Glomerular visceral epithelial cell (primary cell): ENCODE measurements around the gene CD93.

Source experiments
- DNase-seq: peaks from one replicate; pipeline ENCODE4 v3.0.0-alpha.2; 2016; ENCODE audit errors: extremely low spot score

Gene CD93

DNA sequence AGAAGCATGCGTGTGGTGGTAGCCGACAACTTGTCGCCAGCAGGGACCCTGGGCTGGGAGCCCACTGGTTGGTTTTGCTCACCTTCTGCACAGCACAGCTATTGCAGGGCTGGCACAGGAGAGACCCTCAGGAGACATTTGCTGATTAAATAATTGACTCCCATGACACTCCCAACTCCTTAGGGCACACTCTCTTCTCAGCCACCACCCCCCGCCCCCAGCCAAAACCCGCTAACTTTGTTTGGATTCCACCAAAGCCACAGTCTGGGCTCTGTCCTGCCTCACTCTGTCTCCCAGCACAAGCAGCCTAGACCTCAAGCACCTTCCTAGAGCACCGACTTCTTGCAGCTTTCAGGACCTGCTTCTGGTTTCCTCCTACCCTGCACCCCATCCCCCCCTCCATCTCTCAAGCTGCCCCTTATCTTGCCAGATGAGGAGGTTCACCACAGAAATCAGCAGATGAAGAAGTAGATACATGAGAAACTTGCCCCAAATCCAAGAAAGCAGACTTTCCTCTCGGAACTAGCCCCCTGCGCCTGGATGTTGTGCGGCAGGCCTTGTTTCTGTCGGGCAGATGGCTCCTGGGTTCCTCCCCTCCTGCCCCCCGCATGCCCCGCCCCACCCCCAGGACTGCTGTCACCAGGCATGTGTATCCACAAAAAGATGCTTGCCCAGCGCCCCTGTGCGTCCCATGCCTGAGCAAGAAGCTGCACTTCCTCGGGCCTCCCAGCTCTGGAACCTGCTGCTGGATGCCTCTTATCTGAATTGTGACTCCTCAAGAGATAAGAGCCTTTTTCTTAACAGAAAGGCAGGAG, 35.0 kb upstream of the CD93 start:
- no peak for DNase-seq

- no peak for DNase-seq
Measured at GRCh38 chr20:23120261-23120660, 34.1 kb upstream of the CD93 start.

DNA sequence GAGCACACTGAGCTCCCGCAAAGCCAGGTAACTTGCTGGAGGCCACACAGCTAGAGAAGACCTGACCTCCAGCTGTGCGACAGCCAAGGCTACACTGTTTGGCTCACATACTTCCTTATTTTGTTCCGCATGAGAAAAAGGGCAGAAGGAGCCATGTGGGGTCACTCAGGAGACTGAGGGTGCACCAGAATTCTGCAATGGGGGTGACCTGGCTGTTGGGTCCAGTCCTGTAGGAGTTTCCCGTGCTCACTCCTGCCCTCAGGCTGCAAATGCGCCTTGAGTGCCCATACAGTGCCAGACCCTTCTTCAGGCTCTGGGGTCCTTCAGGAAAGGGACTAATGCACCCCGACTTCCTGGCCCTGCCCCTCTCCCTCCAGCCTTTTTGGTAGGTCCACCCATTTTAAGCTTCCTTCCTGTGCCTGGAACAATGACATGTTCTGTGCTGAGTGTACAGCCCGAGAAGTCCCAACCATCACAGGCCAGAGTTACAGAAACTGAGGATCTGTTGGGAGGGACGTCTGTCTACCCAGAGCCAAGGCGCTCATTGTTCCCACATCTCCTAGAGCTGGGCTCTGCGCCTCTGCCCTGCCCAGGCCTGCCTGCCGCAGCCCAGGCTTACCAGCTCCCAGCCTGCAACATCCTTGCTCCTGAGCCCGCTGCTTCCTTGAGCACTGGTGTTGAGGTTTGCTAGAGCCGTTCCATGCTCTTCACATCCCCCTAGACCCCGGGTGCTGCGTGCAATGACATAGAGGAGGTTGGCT, 33.5 kb upstream of the CD93 start:
- DNase-seq = no peak

DNA sequence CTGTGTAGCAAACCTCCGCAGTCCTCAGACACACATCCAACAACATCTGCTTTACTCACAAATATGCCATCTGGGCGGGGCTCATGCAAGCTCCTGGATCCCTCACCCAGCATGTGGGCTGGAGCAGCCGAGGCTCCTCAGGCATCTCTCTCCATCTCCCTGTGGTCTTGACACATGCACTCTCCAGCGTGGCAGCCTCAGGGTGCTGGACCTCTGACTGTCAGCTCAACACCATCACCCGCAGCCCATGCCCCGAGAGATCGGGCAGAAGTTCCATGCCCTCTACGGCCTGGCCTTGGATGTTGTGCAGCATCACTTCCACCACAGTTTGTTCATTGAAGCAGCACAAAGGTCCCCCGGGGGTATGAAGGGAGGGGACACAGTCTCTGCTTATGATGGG, 32.6 kb upstream of the CD93 start:
- no peak for DNase-seq

DNA sequence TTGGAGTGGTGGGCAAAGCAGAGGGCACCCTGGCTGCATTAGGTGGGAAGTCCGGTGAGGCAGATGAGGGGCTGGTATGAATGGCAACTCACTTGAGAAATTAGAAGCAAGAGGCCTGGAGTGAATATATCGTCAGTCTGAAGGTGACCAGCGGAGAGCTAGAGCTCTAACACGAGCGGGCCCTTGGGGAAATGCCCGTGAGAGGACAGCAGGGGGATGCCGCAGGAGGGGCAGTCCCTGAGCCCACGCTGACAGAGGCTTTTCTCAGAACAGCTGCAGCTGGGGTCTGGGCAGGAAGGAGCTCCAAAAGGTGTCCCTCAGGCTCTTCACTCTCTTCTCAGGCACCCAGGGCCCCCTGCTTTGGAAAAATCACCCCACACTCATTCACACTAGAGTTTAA, 32.0 kb upstream of the CD93 start:
- DNase-seq = no peak

DNA sequence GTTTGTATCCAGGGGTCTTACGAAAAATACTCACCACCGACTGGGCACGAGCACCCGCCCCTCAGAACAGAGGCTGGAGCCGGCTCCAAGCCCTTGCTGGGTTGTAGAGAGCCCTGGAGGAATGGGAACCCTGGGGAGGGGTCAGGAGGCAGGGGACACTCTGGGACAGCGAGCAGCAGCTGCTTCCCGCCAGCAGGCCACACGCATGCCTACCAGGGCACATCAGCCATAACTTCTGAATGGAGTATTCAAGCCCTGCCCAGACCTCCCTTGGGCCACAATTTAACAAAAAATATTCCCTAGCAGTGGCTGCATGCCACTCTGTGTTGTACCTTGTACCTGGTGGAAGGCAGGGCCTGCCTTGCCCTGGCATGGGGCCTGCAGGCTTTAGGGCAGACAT, 31.6 kb upstream of the CD93 start:
- no peak for DNase-seq

DNA sequence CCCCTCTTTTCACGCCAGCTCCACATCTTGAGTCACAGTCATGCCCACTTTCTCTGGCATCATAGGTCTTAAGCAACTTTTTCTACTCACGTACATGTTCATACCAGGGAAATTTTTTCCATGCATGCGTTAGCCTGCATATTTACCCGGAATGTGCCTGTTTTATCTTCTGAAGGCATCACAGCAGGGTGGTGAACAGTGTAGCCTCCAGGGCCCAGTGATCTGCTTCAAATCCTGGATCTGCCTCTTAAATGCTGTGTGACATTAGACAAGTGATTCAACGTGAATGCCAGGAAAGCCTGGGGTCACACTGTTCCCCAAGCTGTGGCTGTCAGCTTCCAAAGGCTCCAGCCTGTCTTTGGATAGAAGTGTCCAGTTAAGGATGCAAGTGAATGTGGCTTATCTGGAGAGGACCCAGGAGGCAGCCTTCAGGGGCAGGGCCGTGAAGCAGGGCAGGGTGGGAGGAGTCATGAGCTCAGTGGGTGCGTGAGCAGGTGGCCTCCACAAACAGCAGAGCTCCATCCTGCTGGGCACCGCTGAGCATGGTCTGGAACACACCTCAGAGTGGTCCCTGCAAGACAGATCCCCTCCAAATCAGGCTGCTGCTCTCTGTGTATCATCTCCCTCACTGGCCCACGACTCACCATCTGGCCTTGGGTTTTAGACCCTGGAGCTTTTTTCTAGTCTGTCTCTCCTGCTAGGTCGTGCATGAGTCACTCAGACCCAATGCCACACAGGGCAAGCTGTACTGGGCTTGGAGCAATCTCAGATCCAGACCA, 30.4 kb upstream of the CD93 start:
- DNase-seq = peak; percentile 36

DNA sequence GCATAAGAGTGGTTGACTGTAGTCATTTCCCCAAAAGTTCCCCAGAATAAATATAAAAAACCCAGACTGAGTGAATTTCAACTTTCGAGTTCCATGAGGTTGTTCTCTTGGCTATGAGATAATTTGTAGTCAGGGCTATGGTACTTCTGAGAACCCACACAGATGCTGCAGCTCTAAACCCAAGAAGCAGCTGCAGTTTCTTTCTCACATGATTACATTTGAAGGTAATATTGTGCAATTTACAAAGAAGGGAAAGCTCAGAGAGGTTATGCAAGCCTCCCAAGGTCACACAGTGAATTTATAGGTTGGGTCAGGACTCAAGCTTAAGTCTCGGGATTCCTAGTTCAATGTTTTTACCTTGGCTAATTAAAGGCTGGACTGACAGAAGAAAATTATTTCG, 29.7 kb upstream of the CD93 start:
- no peak for DNase-seq

DNA sequence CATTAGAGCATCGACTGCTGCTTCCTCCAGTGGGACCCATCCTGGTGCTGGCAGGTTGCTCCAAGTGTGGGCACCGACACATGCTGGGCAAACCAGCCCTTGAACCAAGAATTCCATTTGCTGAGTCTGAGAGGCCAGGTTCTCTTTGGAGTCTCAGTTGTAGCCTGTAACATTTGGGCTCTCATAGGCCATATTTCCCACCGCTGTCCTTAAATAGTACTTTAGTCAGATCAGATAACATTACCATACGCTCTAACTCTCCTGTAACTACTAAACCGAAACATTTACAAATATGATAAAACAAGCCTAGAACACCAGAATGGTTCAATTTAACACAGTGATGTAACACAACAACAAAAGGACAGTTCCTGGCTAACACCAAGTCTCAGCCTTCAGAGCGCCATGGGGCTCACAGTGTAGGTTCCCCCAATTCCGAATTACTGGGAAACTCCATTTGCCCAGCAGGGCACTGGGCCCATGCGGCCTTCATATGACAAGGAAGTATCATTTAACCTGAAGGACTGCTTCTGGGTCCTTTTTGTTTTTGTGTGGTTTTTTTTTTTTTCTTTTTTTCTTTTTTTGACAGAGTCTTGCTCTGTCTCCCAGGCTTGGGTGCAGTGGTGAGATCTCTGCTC, 28.4 kb upstream of the CD93 start:
- DNase-seq = no peak

GRCh38 chr20:23114018-23114417, 27.9 kb upstream of the CD93 start:
- DNase-seq = no peak

GRCh38 chr20:23112595-23112994, 26.5 kb upstream of the CD93 start:
- no peak for DNase-seq

GRCh38 chr20:23111944-23112342, 25.8 kb upstream of the CD93 start:
- DNase-seq = no peak

DNA sequence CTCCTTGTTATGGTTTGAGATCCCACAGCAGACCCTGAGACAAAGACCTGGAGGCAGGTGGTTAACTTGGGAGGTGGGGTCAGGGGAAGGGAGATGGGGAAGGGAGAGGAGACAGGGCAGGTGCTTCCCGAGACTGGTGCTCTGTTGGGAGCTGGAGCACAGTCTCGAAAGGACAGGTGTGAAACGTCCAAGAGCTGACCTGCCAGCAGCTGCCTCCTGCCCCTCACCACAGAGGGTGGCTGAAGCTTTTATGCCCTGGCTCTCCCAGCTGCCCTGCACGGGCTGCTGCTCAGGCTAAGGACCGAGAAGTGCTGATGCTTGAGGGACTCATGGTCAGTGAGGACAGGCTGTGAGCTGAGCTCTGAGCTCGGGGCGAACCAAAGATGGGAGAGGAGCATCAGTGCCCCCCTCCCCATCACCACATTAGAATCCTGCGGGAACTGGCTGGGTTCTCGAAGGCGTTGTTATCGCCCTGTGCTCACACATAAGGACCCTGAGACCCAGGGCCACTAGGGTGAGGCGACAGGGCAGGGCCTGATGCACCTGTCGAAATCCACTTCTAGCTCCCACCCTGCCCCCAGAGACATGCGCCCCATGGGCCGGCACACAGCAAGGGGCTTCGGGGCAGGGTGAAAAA, 25.3 kb upstream of the CD93 start:
- no peak for DNase-seq

- no peak for DNase-seq
Measured at GRCh38 chr20:23108871-23109270, 22.7 kb upstream of the CD93 start.

GRCh38 chr20:23107466-23107865, 21.3 kb upstream of the CD93 start:
- no peak for DNase-seq

DNA sequence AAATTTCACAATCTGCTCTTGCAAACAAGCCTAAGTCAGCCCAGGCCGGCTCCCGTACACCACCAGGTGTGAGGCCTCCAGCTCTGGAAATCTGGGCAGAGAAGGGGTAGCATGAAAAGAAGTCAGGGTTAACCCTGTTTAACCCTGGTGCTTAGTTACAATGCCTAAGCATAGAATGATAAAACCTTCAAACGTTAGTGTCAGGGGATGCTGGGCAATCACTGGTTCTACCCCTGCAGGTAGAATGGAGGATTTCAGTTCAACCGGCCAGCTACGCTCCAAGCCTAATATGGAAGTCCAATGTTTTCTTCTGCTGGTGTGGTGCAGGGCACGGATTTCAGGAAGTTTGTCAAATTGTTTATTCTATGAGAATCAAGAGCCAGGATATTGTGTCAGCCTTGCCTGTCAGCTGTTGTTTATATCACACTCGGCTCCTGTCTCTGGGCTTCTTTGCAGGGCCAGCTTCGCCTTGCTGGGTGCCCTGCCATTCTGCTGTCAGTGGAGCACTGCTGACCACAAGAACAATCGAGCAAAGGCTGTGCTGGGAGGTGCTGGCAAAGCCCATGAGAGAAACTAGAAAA, 20.2 kb upstream of the CD93 start:
- DNase-seq = no peak

GRCh38 chr20:23105193-23105592, 19.1 kb upstream of the CD93 start:
- no peak for DNase-seq

DNA sequence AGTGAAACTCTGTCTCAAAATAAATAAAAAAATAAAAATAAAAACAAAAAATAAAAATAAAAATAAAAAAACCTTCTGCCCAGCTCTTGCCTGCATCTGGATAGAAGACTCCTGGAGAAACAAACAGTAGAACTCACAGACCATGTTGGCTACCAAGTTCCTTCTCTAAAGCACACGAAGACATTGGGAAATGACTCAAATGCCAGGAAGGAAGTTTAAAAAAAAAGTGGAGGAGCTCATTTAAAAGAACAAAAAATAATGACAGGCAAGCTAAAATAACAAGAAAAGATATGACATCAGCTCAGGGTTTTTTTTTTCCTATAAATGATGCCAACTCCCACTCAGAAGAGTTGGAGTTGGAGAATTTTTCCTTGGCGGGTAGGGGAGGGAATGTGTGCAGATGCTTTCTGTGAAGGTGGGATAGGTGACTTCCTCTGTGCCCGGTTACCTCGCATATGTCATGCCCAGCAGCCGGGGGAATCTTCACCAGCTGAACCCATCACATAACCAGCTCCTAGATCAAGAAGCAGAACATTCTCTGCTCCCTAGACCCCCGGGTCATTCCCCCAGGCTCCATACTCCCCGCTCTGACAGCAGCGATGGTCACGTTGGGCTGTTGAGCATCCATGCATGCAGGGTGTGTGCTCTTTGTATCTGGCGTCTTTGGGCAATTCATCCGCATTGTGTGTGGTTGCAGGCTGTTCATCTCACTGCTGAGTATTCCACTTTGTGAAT, 17.3 kb upstream of the CD93 start:
- no peak for DNase-seq

DNA sequence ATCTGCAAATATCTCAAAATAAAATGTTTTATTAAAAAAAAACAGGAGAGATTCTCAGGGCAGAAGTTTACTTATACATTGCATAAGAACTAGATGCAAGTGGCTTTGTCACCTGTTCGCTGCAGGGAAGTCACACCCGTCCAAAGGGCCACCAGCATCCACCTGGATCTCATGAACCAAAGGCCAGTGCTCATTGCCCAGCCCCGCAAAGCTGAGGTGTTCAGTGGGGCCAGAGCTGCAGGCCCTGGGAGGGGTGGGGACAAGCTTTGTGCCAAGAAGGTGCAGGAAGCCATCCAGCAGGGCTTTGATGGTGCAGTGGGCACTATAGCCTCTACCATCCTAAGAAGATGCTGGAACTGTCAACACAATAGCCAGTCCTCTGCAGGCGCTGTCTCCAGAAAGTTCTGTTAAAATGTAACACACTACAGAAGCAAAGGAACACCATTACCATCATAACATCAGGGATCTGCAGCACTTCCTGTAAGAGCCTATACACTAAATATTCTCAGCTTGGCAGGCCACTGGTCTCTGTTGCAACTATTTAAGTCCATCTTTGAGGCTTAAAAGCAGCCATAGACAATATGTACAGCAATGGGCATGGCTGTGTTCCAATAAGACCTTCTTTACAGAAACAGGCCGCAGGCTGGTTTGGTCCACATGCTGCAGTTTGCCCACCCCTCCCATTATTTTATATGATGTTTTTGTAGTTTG, 15.7 kb upstream of the CD93 start:
- DNase-seq = no peak

DNA sequence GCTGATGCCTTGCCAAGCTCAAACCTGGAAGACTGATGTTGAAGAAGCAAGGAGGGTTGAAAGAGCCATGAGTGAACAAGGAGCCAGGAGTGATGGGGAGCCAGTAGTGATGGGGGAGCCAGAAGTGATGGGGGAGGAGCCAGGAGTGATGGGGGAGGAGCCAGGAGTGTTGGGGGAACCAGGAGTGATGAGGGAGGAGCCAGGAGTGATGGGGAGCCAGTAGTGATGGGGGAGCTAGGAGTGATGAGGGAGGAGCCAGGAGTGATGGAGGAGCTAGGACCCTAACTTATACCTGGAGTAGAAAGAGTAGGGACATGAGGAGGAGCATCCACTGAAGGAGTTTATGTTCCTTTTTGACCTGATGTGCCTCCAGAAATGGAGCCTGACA, 14.6 kb upstream of the CD93 start:
- DNase-seq = no peak
